ENCODE measurements around the gene DYNAP. TPM values are rescaled to one million over a fixed set of nuclear protein-coding genes. Genes with fewer than 3 reads are reported as not detected.

The DYNAP gene
- total RNA-seq, 4 donors from 2014 or later: not detected

DNA sequence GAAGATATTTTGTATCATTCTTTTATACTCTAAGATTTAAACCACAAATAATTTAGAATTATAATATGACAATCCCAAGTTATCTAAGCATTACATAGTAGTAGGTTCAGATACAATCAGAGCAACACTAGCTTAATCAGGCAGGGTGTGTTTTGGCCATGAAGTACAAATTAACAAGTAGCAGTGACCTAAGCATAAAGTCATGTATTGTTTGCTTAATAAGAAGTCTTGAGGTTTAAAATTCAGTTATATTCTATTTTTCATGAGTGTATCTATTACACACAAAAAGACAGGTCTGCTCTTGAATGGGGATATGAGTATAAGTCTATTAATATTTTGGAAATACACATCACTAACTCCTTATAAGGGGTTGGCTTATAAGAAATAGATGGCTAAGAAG, 39.9 kb downstream of the DYNAP start:
- TF ChIP-seq, protein P1, sequence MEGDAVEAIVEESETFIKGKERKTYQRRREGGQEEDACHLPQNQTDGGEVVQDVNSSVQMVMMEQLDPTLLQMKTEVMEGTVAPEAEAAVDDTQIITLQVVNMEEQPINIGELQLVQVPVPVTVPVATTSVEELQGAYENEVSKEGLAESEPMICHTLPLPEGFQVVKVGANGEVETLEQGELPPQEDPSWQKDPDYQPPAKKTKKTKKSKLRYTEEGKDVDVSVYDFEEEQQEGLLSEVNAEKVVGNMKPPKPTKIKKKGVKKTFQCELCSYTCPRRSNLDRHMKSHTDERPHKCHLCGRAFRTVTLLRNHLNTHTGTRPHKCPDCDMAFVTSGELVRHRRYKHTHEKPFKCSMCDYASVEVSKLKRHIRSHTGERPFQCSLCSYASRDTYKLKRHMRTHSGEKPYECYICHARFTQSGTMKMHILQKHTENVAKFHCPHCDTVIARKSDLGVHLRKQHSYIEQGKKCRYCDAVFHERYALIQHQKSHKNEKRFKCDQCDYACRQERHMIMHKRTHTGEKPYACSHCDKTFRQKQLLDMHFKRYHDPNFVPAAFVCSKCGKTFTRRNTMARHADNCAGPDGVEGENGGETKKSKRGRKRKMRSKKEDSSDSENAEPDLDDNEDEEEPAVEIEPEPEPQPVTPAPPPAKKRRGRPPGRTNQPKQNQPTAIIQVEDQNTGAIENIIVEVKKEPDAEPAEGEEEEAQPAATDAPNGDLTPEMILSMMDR (IDR thresholded peaks at IDR 0.05): no peak
- ATAC-seq (ENCODE audit: low FRiP score) (no peak), DNase-seq (ENCODE audit: low spot score) (no peak)

DNA sequence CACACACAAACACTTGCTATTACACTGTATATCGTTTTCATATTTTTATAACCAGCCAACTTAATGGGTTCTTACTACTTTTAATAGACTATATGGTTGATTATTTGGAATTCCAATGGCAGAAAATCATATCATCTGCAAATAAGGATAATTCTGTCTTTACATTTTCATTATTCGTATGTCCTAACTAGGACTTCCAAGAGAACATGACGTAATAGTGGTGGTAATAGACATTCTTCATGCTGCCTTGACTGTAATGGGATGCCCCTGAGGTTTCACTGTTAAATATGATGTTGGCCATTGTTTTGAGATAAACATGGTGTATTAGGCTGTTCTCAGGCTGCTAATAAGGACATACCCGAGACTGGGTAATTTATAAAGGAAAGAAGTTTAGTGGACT, 45.2 kb downstream of the DYNAP start:
- DNase-seq (ENCODE audit: low spot score): no peak
- no peak for ATAC-seq (ENCODE audit: low FRiP score)
- TF ChIP-seq, protein P1 (IDR thresholded peaks at IDR 0.05): no peak

DNA sequence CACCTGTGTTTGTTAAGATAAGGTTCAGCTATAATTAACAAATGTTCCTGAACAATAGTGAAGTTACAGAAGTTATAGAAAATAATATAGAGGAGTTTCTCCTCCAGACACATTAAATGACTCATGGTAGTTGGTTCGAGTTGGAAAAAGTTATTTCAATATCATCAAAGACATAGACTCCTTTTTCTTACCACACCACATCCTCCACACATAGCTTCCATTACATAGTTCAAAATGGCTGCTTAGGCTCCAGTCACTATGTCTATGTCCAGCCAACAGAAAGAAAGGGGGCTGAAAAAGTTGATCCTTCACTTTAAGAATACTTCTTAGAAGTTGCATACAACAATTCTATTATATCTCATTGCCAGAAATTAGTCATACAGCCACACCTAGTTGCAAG, 50.7 kb downstream of the DYNAP start:
- no peak for ATAC-seq (ENCODE audit: low FRiP score)
- no peak for DNase-seq (ENCODE audit: low spot score)

DNA sequence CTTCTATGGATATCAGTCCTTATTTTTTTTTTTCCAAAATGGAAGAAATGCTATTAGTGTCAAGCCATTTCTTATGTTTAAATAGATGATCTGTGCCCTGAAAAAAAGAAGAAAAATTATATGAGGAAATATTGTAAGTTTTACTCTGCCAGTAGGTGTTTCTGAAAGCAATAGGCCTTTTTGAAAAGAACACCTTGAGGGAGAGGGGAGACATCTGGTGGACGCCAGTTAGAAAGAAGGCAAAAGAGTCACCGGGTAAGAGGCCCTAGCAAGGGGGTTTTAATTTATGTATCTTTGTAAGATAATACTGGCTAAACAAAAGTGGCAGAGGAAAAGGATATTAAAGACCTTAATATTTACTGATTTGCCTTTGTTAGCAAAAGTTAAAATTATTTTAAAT, 56.1 kb downstream of the DYNAP start:
- DNase-seq (ENCODE audit: low spot score) (no peak), ATAC-seq (ENCODE audit: low FRiP score) (no peak)
- TF ChIP-seq, protein P1 (IDR thresholded peaks at IDR 0.05): no peak

More for the DNA sequence above, 50.7 kb downstream of the DYNAP start:
- TF ChIP-seq, protein P1 (IDR thresholded peaks at IDR 0.05): no peak

Other genes starting within 250 kb of the DYNAP start
- not detected for gene STARD6, start 233.4 kb upstream of the DYNAP start, total RNA-seq
- gene C18orf54, start 233.3 kb upstream of the DYNAP start, total RNA-seq: 1 to 10 TPM in 1 of 4 donors, under 1 TPM in 3; 0.74 to 4.6 (median 0.95) TPM
- gene RAB27B, start 237.2 kb downstream of the DYNAP start, total RNA-seq: 1 to 10 TPM in 2 of 4 donors, under 1 TPM in 2; 0.32 to 1.8 (median 0.76) TPM